Pancreas (tissue), 10 donors: ENCODE results near the gene RPL7A. TPM values are rescaled to one million over a fixed set of nuclear protein-coding genes. Genes with fewer than 3 reads are reported as not detected.

Experiments used
- ATAC-seq, 4 donors: fragments of 200-7000 bp; cut with Tn5 transposase; one replicate each; pipeline versions ENCODE4 v1.8.0 to v1.9.1; 2020; ENCODE audit warnings: mild to moderate bottlenecking in 4 of 4, moderate library complexity in 4 of 4
- DNase-seq, 6 donors: peaks; one replicate each; pipeline ENCODE4 v3.0.0-alpha.2; 2020
- FAIRE-seq: peaks from 2 replicates; lab custom pipeline; 2012; peaks lifted over from hg19 to GRCh38; lab: Jason Lieb, UNC
- H3K27ac ChIP-seq, 4 donors: fragments of 200-600 bp; sonication (generic); 1 replicate in 3 of 4; 2 replicates in 1 of 4; pipeline versions ENCODE4 v1.5.0 to v1.8.0; 2020
- H3K27me3 ChIP-seq, 4 donors: fragments of 200-600 bp; one replicate each; pipeline ENCODE4 v1.8.0; 2021
- H3K36me3 ChIP-seq, 3 donors: fragments of 200-600 bp; sonication (generic) in 1 of 3; one replicate each; pipeline versions ENCODE4 v1.5.0 to v1.8.0; 2020 to 2021
- H3K4me1 ChIP-seq, 3 donors: fragments of 200-600 bp; one replicate each; pipeline ENCODE4 v1.8.0; 2021
- H3K4me3 ChIP-seq, 4 donors: fragments of 200-600 bp; sonication (generic) in 2 of 4; one replicate each; pipeline versions ENCODE4 v1.5.0 to v1.8.0; 2020 to 2021
- H3K9me3 ChIP-seq, 4 donors: fragments of 200-600 bp; one replicate each; pipeline ENCODE4 v1.8.0; 2021
- CTCF ChIP-seq, 4 donors: fragments of 200-600 bp; sonication (generic) in 3 of 4; IDR thresholded peaks; one replicate each; pipeline versions ENCODE4 v1.5.0 to v1.8.0; 2021; ENCODE audit warnings: antibody characterized with exemption in 4 of 4
- WGBS, 2 donors: extraction: QIAGEN DNeasy Blood & Tissue Kit; methylation state at CpG; one replicate each; pipeline ENCODE4 v1.1.7; 2013; 5-methylcytosine and 5-hydroxymethylcytosine counted together
- intact Hi-C, 3 donors: fragments of 100-400 bp; cut with DNase I; formaldehyde crosslinking; loops; one replicate each; pipeline versions ENCODE4 v1.11.1 to v1.14.2; 2022
- polyA plus RNA-seq, 2 donors: library from polyadenylated mRNA; stranded (reverse); fragments of 200-250 nt; gene quantifications; one replicate each; pipeline ENCODE4 v1.2.3, GENCODE V29; 2013
- total RNA-seq, 6 donors: library from RNA; stranded (reverse); fragmentation: NEBNext Ultra II Directional in 4 of 6; extraction: Animal tissue kit (Norgen Biotek cat#: 25700) in 4 of 6; gene quantifications; one replicate each; pipeline versions ENCODE4 v1.2.1 to v1.2.4, GENCODE V29; 2021 to 2023
- donor health status: healthy with polysubstance abuse.
- donor health status: DM: no; HTN: no; CAD: no; lungs with moderate emphysema.
- donor health status: DM: no; HTN: no; CAD: no.
- donor health status: control.
- donor health status: control.
- donor health status: Bipolar disorder and iron deficiency.
- donor health status: DM: yes; HTN: yes; CAD: no.
- donor health status: DM: no; HTN: no; CAD: no.
- donor health status: DM: no; HTN: no; CAD: no.
- donor health status: DM: yes; HTN: yes; CAD: no.

Gene RPL7A
- total and polyA plus RNA-seq, 8 donors, result 1,234 to 2,140 (median 1,834) TPM

GRCh38 chr9:133382507-133383141, 34.6 kb downstream of the RPL7A start:
- FAIRE-seq (no peak), DNase-seq (no peak), ATAC-seq (no peak)
- no peaks in the 10 kb centered on the region for H3K27me3 ChIP-seq
- H3K4me3 ChIP-seq, result no peak overlapping the region
- no peaks in the 10 kb centered on the region for H3K36me3 ChIP-seq
- intact Hi-C loops, result no loop called here
- no peaks in the 10 kb centered on the region for H3K9me3 ChIP-seq
- TF ChIP-seq CTCF (IDR thresholded peaks at IDR 0.05), result no peak
- no peaks in the 10 kb centered on the region for H3K4me1 ChIP-seq
- 83 to 88% methylated on average over 4 of the region's 4 CpGs for WGBS, 2 donors
- H3K27ac ChIP-seq, result no peak overlapping the region

GRCh38 chr9:133383438-133383837, 35.4 kb downstream of the RPL7A start:
- Histone ChIP-seq H3K4me3 (no peak overlapping the region), H3K9me3 (no peaks in the 10 kb centered on the region), H3K36me3 (no peaks in the 10 kb centered on the region), H3K27ac (no peak overlapping the region), H3K27me3 (no peaks in the 10 kb centered on the region), H3K4me1 (no peaks in the 10 kb centered on the region)
- DNase-seq (no peak), FAIRE-seq (no peak), ATAC-seq (no peak)
- WGBS, 2 donors, result 95 to 98% methylated on average over 3 of the region's 3 CpGs
- TF ChIP-seq CTCF (IDR thresholded peaks at IDR 0.05), result no peak
- intact Hi-C loops, result no loop called here

GRCh38 chr9:133384736-133385321, 36.8 kb downstream of the RPL7A start:
- intact Hi-C loops, result no loop called here

GRCh38 chr9:133385452-133385851, 37.4 kb downstream of the RPL7A start:
- no peak for TF ChIP-seq CTCF (IDR thresholded peaks at IDR 0.05)
- H3K27ac ChIP-seq, result no peak overlapping the region
- no peaks in the 10 kb centered on the region for H3K36me3 ChIP-seq
- ATAC-seq (no peak), FAIRE-seq (no peak), DNase-seq (no peak)
- no peak overlapping the region for H3K4me3 ChIP-seq
- 88 to 92% methylated on average over 14 of the region's 14 CpGs for WGBS, 2 donors
- H3K4me1 ChIP-seq, result no peaks in the 10 kb centered on the region
- H3K9me3 ChIP-seq, result no peaks in the 10 kb centered on the region
- intact Hi-C loops, result no loop called here
- no peaks in the 10 kb centered on the region for H3K27me3 ChIP-seq

More at GRCh38 chr9:133384736-133385321, 36.8 kb downstream of the RPL7A start:
- Histone ChIP-seq H3K4me3 (no peak overlapping the region), H3K36me3 (no peaks in the 10 kb centered on the region), H3K27ac (no peak overlapping the region), H3K4me1 (no peaks in the 10 kb centered on the region), H3K9me3 (no peaks in the 10 kb centered on the region), H3K27me3 (no peaks in the 10 kb centered on the region)
- FAIRE-seq, result no peak
- TF ChIP-seq CTCF (IDR thresholded peaks at IDR 0.05), result no peak
- no peak for ATAC-seq
- no peak for DNase-seq
- WGBS, 2 donors, result 68 to 77% methylated on average over 13 to 17 of the region's 17 CpGs

- H3K4me3 ChIP-seq, result no peak overlapping the region
- DNase-seq (peak in 1 of 6 donors; percentile 35), FAIRE-seq (no peak), ATAC-seq (no peak)
- WGBS, 2 donors, result 85 to 88% methylated on average over 13 of the region's 13 CpGs
- H3K4me1 ChIP-seq, result no peaks in the 10 kb centered on the region
- H3K36me3 ChIP-seq, result no peaks in the 10 kb centered on the region
- H3K27me3 ChIP-seq, result no peaks in the 10 kb centered on the region
- no peak for TF ChIP-seq CTCF (IDR thresholded peaks at IDR 0.05)
- intact Hi-C loops, result no loop called here
- H3K27ac ChIP-seq, result no peak overlapping the region
- no peaks in the 10 kb centered on the region for H3K9me3 ChIP-seq
Observed at GRCh38 chr9:133386338-133386737, 38.3 kb downstream of the RPL7A start.
